22Rv1 (cell line): ENCODE results near the gene DNM1L.

Experiments used
- ZFX ChIP-seq: fragments of 450-650 bp; IDR thresholded peaks from 2 replicates; pipeline ENCODE4 v1.6.1; 2017; ENCODE audit warnings: antibody characterized with exemption, borderline replicate concordance
- TF ChIP-seq, protein P1 (sequence below): fragments of 450-650 bp; IDR thresholded peaks from 2 replicates; pipeline ENCODE4 v1.5.1; 2017; ENCODE audit warnings: mild to moderate bottlenecking

DNA sequence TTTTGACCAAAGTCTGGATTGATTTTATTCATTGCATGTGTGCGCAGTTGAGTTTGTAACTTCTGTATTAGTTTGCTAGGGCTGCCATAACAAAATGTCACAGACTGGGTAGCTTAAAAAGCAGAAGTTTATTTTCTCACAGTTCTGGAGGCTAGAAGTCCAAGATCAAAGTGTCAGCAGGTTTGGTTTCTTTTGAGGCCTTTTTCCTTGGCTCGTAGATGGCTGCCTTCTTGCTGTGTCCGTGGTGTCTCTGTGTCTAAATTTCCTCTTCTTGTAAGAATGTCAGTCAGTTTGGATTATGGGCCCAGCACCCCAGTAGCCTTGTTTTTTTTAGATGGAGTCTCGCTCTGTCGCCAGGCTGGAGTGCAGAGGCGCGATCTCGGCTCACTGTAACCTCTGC lies 11.8 kb downstream of the DNM1L start:
- TF ChIP-seq, protein P1, sequence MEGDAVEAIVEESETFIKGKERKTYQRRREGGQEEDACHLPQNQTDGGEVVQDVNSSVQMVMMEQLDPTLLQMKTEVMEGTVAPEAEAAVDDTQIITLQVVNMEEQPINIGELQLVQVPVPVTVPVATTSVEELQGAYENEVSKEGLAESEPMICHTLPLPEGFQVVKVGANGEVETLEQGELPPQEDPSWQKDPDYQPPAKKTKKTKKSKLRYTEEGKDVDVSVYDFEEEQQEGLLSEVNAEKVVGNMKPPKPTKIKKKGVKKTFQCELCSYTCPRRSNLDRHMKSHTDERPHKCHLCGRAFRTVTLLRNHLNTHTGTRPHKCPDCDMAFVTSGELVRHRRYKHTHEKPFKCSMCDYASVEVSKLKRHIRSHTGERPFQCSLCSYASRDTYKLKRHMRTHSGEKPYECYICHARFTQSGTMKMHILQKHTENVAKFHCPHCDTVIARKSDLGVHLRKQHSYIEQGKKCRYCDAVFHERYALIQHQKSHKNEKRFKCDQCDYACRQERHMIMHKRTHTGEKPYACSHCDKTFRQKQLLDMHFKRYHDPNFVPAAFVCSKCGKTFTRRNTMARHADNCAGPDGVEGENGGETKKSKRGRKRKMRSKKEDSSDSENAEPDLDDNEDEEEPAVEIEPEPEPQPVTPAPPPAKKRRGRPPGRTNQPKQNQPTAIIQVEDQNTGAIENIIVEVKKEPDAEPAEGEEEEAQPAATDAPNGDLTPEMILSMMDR = no peak
- no peak for TF ChIP-seq ZFX
